Measurements from ENCODE around the gene MFSD1. TPM values are rescaled to one million over a fixed set of nuclear protein-coding genes. Genes with fewer than 3 reads are reported as not detected.

MFSD1 gene
- total and polyA plus RNA-seq, 2 of the 8 experiments (the other 6 are each of a cell fraction or from before 2014, with no cell fraction given): 9.3 to 11.5 TPM

DNA sequence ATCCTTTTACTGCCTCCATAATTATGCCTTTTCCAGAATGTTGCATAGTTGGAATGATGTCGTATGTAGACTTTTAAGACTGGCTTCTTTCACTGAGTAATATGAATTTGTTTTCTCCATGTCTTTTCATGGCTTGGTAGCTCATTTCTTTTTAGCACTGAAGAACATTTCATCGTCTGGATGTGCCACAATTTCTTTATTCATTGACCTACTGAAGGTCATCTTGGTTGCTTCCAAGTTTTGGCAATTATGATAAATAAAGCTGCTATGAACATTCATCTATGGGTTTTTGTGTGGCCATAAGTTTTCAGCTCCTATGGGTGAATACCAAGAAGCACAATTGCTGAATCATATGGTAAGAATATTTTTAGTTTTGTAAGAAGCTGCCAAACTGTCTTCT, 46.4 kb upstream of the MFSD1 start (continued):
- TF ChIP-seq SRF (IDR thresholded peaks at IDR 0.05; ENCODE audit: low read depth, low read length) (no peak), EGR1 (IDR thresholded peaks at IDR 0.05; ENCODE audit: borderline replicate concordance, low read depth, low read length) (no peak), SIN3A (conservative IDR thresholded peaks at IDR 0.05 in 1 of 2, IDR thresholded peaks at IDR 0.05 in 1 of 2; ENCODE audit: low read depth in 1 of 2, low read length in 2 of 2) (no peak), JUN (IDR thresholded peaks at IDR 0.05; ENCODE audit: low read depth, low read length) (no peak)
- TF ChIP-seq, protein P1, sequence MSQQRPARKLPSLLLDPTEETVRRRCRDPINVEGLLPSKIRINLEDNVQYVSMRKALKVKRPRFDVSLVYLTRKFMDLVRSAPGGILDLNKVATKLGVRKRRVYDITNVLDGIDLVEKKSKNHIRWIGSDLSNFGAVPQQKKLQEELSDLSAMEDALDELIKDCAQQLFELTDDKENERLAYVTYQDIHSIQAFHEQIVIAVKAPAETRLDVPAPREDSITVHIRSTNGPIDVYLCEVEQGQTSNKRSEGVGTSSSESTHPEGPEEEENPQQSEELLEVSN (IDR thresholded peaks at IDR 0.05): no peak

Measured in H1 (cell line).